Mesenchymal stem cell (in vitro differentiated cells and primary cell): ENCODE results near the gene UBTD1.
A peak's percentile ranks its signal among the peaks of the same experiment; 100 is the strongest.

Experiments
- DNase-seq: peaks from one replicate; pipeline ENCODE4 v3.0.0-alpha.2; 2013
- H2AFZ ChIP-seq: one replicate; pipeline ENCODE4 v1.6.1; 2013; ENCODE audit warnings: low read depth, mild to moderate bottlenecking, control low read depth, inconsistent platforms, low read length, moderate library complexity
- H2AK5ac ChIP-seq: 2 replicates; pipeline ENCODE4 v1.6.1; 2013; ENCODE audit warnings: low read length, moderate library complexity, mild to moderate bottlenecking, inconsistent platforms; ENCODE audit not compliant: severe bottlenecking
- H2BK120ac ChIP-seq: one replicate; pipeline ENCODE4 v1.6.1; 2013; ENCODE audit warnings: low read depth, mild to moderate bottlenecking, inconsistent platforms, low read length, moderate library complexity
- H2BK12ac ChIP-seq, 2 experiments: one replicate each; pipeline ENCODE4 v1.6.1; 2013; ENCODE audit warnings: inconsistent platforms in 2 of 2, low read length in 2 of 2, mild to moderate bottlenecking in 2 of 2, moderate library complexity in 2 of 2, control low read depth in 1 of 2
- H2BK15ac ChIP-seq: one replicate; pipeline ENCODE4 v1.6.1; 2013; ENCODE audit warnings: mild to moderate bottlenecking, low read depth, inconsistent platforms; ENCODE audit not compliant: poor library complexity, severe bottlenecking
- H2BK5ac ChIP-seq: 2 replicates; pipeline ENCODE4 v1.6.1; 2013; ENCODE audit warnings: low read depth, mild to moderate bottlenecking, low read length, control low read depth, inconsistent platforms; ENCODE audit not compliant: poor library complexity, severe bottlenecking
- H3K14ac ChIP-seq, 2 experiments: one replicate each; pipeline ENCODE4 v1.6.1; 2013; ENCODE audit warnings: inconsistent platforms in 2 of 2, low read length in 2 of 2, control low read depth in 1 of 2, mild to moderate bottlenecking in 1 of 2, moderate library complexity in 1 of 2
- H3K18ac ChIP-seq, 2 experiments: one replicate each; pipeline ENCODE4 v1.6.1; 2013; ENCODE audit warnings: inconsistent platforms in 2 of 2, low read length in 2 of 2, control low read depth in 1 of 2, low read depth in 1 of 2, mild to moderate bottlenecking in 1 of 2
- H3K23ac ChIP-seq, 2 experiments: one replicate each; pipeline ENCODE4 v1.6.1; 2013; ENCODE audit warnings: inconsistent platforms in 2 of 2, low read length in 2 of 2, mild to moderate bottlenecking in 2 of 2, moderate library complexity in 2 of 2, control low read depth in 1 of 2
- H3K27ac ChIP-seq: 2 replicates; pipeline ENCODE4 v1.5.1; 2013; ENCODE audit warnings: mild to moderate bottlenecking, moderate library complexity, low read length, control low read depth, inconsistent platforms; ENCODE audit not compliant: poor library complexity, severe bottlenecking
- H3K27me3 ChIP-seq, 2 experiments: 2 replicates each; pipeline versions ENCODE4 v1.6.1 to v1.7.0; 2013; ENCODE audit warnings: low read length in 2 of 2, mild to moderate bottlenecking in 2 of 2, moderate library complexity in 2 of 2, control low read depth in 1 of 2, inconsistent platforms in 1 of 2; ENCODE audit not compliant: control insufficient read depth in 1 of 2, insufficient read depth in 1 of 2
- H3K36me3 ChIP-seq, 2 experiments: 2 replicates each; pipeline versions ENCODE4 v1.6.1 to v1.7.0; 2013; ENCODE audit warnings: low read length in 2 of 2, control low read depth in 1 of 2, inconsistent platforms in 1 of 2, low read depth in 1 of 2, mild to moderate bottlenecking in 1 of 2; ENCODE audit not compliant: insufficient read depth in 2 of 2, control insufficient read depth in 1 of 2
- H3K4ac ChIP-seq, 2 experiments: one replicate each; pipeline ENCODE4 v1.6.1; 2013; ENCODE audit warnings: inconsistent platforms in 2 of 2, low read length in 2 of 2, mild to moderate bottlenecking in 2 of 2, moderate library complexity in 2 of 2, control low read depth in 1 of 2, low read depth in 1 of 2
- H3K4me1 ChIP-seq: 2 replicates; pipeline ENCODE4 v1.6.1; 2013; ENCODE audit warnings: low read depth, low read length, control low read depth; ENCODE audit not compliant: control insufficient read depth, insufficient read depth
- H3K4me2 ChIP-seq: 2 replicates; pipeline ENCODE4 v1.6.1; 2013; ENCODE audit warnings: low read length, mild to moderate bottlenecking, inconsistent platforms; ENCODE audit not compliant: poor library complexity, severe bottlenecking
- H3K4me3 ChIP-seq, 2 experiments: 2 replicates each; pipeline versions ENCODE4 v1.5.1 to v1.7.0; 2013; ENCODE audit warnings: low read length in 2 of 2, mild to moderate bottlenecking in 2 of 2, control low read depth in 1 of 2, low read depth in 1 of 2; ENCODE audit not compliant: insufficient read depth in 1 of 2
- H3K79me1 ChIP-seq: replicated peaks from 2 replicates; pipeline ENCODE4 v1.6.1; 2013; ENCODE audit warnings: mild to moderate bottlenecking, control low read depth, low read length, inconsistent platforms; ENCODE audit not compliant: poor library complexity, severe bottlenecking
- H3K9ac ChIP-seq: 2 replicates; pipeline ENCODE4 v1.7.0; 2013; ENCODE audit warnings: mild to moderate bottlenecking, low read length, moderate library complexity
- H3K9me3 ChIP-seq: 2 replicates; pipeline ENCODE4 v1.7.0; 2013; ENCODE audit warnings: mild to moderate bottlenecking, low read length; ENCODE audit not compliant: control insufficient read depth
- H4K8ac ChIP-seq: one replicate; pipeline ENCODE4 v1.6.1; 2013; ENCODE audit warnings: inconsistent platforms, mild to moderate bottlenecking, low read length, moderate library complexity
- H4K91ac ChIP-seq: one replicate; pipeline ENCODE4 v1.6.1; 2013; ENCODE audit warnings: mild to moderate bottlenecking, low read length, inconsistent platforms
- WGBS: methylation state at CpG from one replicate; pipeline ENCODE4 v1.1.7; 2013; ENCODE audit warnings: mixed read lengths; 5-methylcytosine and 5-hydroxymethylcytosine counted together

The UBTD1 gene

GRCh38 chr10:97590748-97591495, 92.2 kb downstream of the UBTD1 start:
- 89% methylated on average over 3 of the region's 5 CpGs for WGBS
- Histone ChIP-seq H3K4me1 (peaks cover 30% of the 10 kb centered on the region), H2BK15ac (no peak overlapping the region), H3K36me3 (peaks cover 0 to 8% of the 10 kb centered on the region in 2 experiments), H3K18ac (no peak overlapping the region), H2BK5ac (no peak overlapping the region), H3K27ac (no peak overlapping the region), H3K14ac (no peak overlapping the region), H2BK120ac (no peak overlapping the region), H3K4me2 (no peak overlapping the region), H3K27me3 (no peaks in the 10 kb centered on the region), H2BK12ac (no peak overlapping the region), H3K9ac (no peak overlapping the region), H3K4ac (no peak overlapping the region), H4K91ac (no peak overlapping the region), H2AK5ac (peak overlapping the region; percentile 74), H2AFZ (no peak overlapping the region), H3K23ac (no peak overlapping the region), H4K8ac (no peak overlapping the region), H3K9me3 (no peaks in the 10 kb centered on the region), H3K79me1 (peaks cover 11% of the 10 kb centered on the region), H3K4me3 (no peak overlapping the region)
- no peak for DNase-seq

- H2BK120ac ChIP-seq: no peak overlapping the region
- no peak overlapping the region for H3K9ac ChIP-seq
- H3K9me3 ChIP-seq: no peaks in the 10 kb centered on the region
- no peak overlapping the region for H3K4me2 ChIP-seq
- no peak overlapping the region for H2AFZ ChIP-seq
- H3K27ac ChIP-seq: no peak overlapping the region
- no peak for DNase-seq
- no peak overlapping the region for H3K18ac ChIP-seq
- no peak overlapping the region for H2BK5ac ChIP-seq
- no peak overlapping the region for H3K23ac ChIP-seq
- peaks cover 33% of the 10 kb centered on the region for H3K4me1 ChIP-seq
- H3K36me3 ChIP-seq: peaks cover 0 to 8% of the 10 kb centered on the region in 2 experiments
- H3K4me3 ChIP-seq: no peak overlapping the region
- no peak overlapping the region for H2AK5ac ChIP-seq
- H3K27me3 ChIP-seq: no peaks in the 10 kb centered on the region
- no peak overlapping the region for H3K4ac ChIP-seq
- no peak overlapping the region for H2BK12ac ChIP-seq
- no peak overlapping the region for H4K8ac ChIP-seq
- peaks cover 7% of the 10 kb centered on the region for H3K79me1 ChIP-seq
- no peak overlapping the region for H2BK15ac ChIP-seq
- H4K91ac ChIP-seq: no peak overlapping the region
- 92% methylated on average over 3 of the region's 4 CpGs for WGBS
- H3K14ac ChIP-seq: no peak overlapping the region
Observed at GRCh38 chr10:97593421-97593820, 94.7 kb downstream of the UBTD1 start.

DNA sequence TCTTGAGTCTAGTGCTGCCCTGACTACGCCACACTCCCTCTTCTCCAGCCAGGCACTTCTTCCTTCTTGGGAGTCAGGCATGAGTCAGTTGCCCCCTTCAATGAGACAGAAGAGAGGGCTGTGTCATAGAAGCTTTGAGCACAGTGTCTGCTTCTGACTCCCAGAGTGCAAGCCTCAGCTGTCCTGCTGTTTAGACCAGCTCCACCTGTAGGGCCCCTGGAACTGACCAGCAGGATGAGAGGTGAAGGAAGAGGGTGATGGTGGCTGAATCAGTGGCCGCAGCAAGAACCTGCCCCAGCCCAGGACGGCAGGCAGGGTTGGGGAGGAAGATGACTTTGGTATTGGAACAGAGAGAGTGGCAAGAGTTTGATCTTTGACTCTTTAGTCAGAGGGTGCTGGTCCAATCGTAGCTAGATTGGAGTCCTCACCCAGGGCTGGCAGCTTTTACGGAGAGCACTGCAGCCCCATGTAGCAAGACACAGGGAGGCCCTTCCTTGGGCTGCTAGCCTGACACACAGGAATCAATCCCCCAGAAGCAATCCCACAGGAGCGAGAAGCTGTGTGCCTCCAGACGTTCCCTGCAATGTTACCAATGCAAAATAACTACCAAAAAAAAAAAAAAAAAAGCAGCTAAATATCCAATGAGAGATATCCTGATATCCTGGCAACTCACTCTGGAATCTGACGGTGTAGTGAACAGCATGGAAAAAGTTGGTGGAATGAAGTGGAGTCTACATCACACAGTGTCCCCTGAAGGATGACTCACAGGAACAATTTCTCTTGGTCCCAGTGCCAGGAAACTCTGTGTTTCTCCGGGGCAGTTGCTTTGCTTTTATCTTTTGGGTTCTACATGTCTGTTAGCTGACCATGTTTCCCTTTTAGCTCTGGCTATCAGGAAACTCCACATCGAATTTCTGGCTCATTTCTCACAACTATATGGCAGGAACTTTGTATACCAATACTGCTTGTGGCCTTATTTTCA, 97.7 kb downstream of the UBTD1 start:
- Histone ChIP-seq H3K4me1 (peaks cover 15% of the 10 kb centered on the region), H3K9me3 (no peaks in the 10 kb centered on the region), H3K23ac (no peak overlapping the region), H2BK120ac (no peak overlapping the region), H3K36me3 (peaks cover 0 to 13% of the 10 kb centered on the region in 2 experiments), H2AK5ac (peak overlapping the region; percentile 23), H3K18ac (peak overlapping the region in 1 of 2 experiments; percentile 48), H3K4ac (no peak overlapping the region), H3K79me1 (no peaks in the 10 kb centered on the region), H2AFZ (peak overlapping the region; percentile 29), H4K8ac (peak overlapping the region; percentile 2), H2BK15ac (no peak overlapping the region), H2BK5ac (no peak overlapping the region), H4K91ac (no peak overlapping the region), H3K14ac (peak overlapping the region in 1 of 2 experiments; percentile 26), H3K4me3 (peak overlapping the region in 1 of 2 experiments; percentile 15), H3K4me2 (no peak overlapping the region), H3K27me3 (no peaks in the 10 kb centered on the region), H3K9ac (peak overlapping the region; percentile 81), H3K27ac (peak overlapping the region; percentile 64), H2BK12ac (peak overlapping the region in 1 of 2 experiments; percentile 29)
- WGBS: 35% methylated on average over 9 of the region's 10 CpGs
- peak; percentile 90 for DNase-seq

DNA sequence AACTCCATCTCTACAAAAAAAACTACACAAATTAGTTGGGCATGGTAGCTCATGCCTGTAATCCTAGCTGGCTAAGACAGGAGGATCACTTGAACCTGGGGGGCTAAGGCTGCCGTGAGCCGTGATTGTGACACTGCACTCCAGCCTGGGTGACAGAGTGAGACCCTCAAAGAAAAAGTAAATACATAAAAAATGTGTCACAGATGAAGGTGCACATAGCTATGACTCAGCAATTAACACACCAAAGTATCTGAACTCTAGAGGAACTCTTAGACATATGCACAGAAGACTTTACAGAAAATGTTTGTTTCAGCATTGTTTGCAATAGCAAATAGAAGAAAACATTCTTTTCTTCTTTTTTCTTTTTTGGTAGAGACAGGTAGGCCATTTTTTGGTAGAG, 99.1 kb downstream of the UBTD1 start:
- peak overlapping the region; percentile 80 for H2AK5ac ChIP-seq
- H3K18ac ChIP-seq: no peak overlapping the region
- no peak overlapping the region for H2BK15ac ChIP-seq
- H3K4me2 ChIP-seq: no peak overlapping the region
- peak overlapping the region; percentile 81 for H3K9ac ChIP-seq
- no peak overlapping the region for H3K14ac ChIP-seq
- H3K79me1 ChIP-seq: no peaks in the 10 kb centered on the region
- no peak overlapping the region for H2BK120ac ChIP-seq
- no peak overlapping the region for H3K4me3 ChIP-seq
- H2AFZ ChIP-seq: no peak overlapping the region
- H3K36me3 ChIP-seq: peaks cover 0 to 18% of the 10 kb centered on the region in 2 experiments
- no peak for DNase-seq
- no peak overlapping the region for H2BK12ac ChIP-seq
- no peak overlapping the region for H4K91ac ChIP-seq
- no peaks in the 10 kb centered on the region for H3K27me3 ChIP-seq
- H4K8ac ChIP-seq: no peak overlapping the region
- H3K4ac ChIP-seq: no peak overlapping the region
- no peak overlapping the region for H3K23ac ChIP-seq
- 86% methylated on average over 2 of the region's 2 CpGs for WGBS
- H3K9me3 ChIP-seq: no peaks in the 10 kb centered on the region
- H3K4me1 ChIP-seq: peaks cover 15% of the 10 kb centered on the region
- H2BK5ac ChIP-seq: no peak overlapping the region
- H3K27ac ChIP-seq: peak overlapping the region; percentile 15
